Smooth muscle cell (in vitro differentiated cells): Measurements from ENCODE around the gene ZC3H12C. TPM values are rescaled to one million over a fixed set of nuclear protein-coding genes. Genes with fewer than 3 reads are reported as not detected.

Experiments
- DNase-seq: peaks from one replicate; lab custom pipeline; 2025; ENCODE audit not compliant: unreplicated experiment; lab: John Stamatoyannopoulos, UW
- H2AFZ ChIP-seq: fragments of 200-600 bp; sonication (generic); 2 replicates; pipeline ENCODE4 v1.6.0; 2016; ENCODE audit warnings: antibody characterized with exemption, low read depth, mild to moderate bottlenecking
- H3F3A ChIP-seq: fragments of 200-600 bp; sonication (generic); 2 replicates; pipeline ENCODE4 v1.6.0; 2017; ENCODE audit warnings: antibody characterized with exemption, low read depth
- H3K27ac ChIP-seq: fragments of 200-600 bp; sonication (generic); 2 replicates; pipeline ENCODE4 v1.5.1; 2016; ENCODE audit warnings: low read depth, mild to moderate bottlenecking
- H3K27me3 ChIP-seq: fragments of 200-600 bp; sonication (generic); 2 replicates; pipeline ENCODE4 v1.6.1; 2016; ENCODE audit warnings: low read depth, mild to moderate bottlenecking
- H3K36me3 ChIP-seq: fragments of 200-600 bp; sonication (generic); 2 replicates; pipeline ENCODE4 v1.5.1; 2016; ENCODE audit warnings: low read depth
- H3K4me1 ChIP-seq: fragments of 200-600 bp; sonication (generic); 2 replicates; pipeline ENCODE4 v1.5.1; 2016; ENCODE audit warnings: low read depth
- H3K4me2 ChIP-seq: fragments of 200-600 bp; sonication (generic); 2 replicates; pipeline ENCODE4 v1.6.0; 2016; ENCODE audit warnings: mild to moderate bottlenecking
- H3K4me3 ChIP-seq: fragments of 200-600 bp; sonication (generic); 2 replicates; pipeline ENCODE4 v1.5.1; 2016; ENCODE audit warnings: mild to moderate bottlenecking
- H3K79me2 ChIP-seq: fragments of 200-600 bp; sonication (generic); 2 replicates; pipeline ENCODE4 v1.6.0; 2016; ENCODE audit warnings: low read depth, mild to moderate bottlenecking
- H3K9ac ChIP-seq: fragments of 200-600 bp; sonication (generic); 2 replicates; pipeline ENCODE4 v1.6.0; 2016; ENCODE audit warnings: low read depth
- H3K9me3 ChIP-seq: fragments of 200-600 bp; sonication (generic); replicated peaks from 2 replicates; pipeline ENCODE4 v1.5.1; 2016; ENCODE audit warnings: low read depth
- H4K20me1 ChIP-seq: fragments of 200-600 bp; sonication (generic); 2 replicates; pipeline ENCODE4 v1.6.0; 2016; ENCODE audit warnings: low read depth
- WGBS: methylation state at CpG from one replicate; pipeline ENCODE4 v1.1.7; 2016; ENCODE audit warnings: low lambda C conversion rate; 5-methylcytosine and 5-hydroxymethylcytosine counted together
- polyA plus RNA-seq: library from polyadenylated mRNA; unstranded; fragments of >200 nt; fragmentation: Nextera tagmentation; extraction: Ambion mirVana; gene quantifications from 2 replicates; pipeline ENCODE4 v1.2.1, GENCODE V29; 2016
- total RNA-seq: library from RNA; depleted of rRNA; stranded (reverse); fragments of >200 nt; gene quantifications from 2 replicates; pipeline ENCODE4 v1.2.3, GENCODE V29; 2014
- TF ChIP-seq, protein P1 (sequence below): fragments of 200-600 bp; sonication (generic); IDR thresholded peaks from 2 replicates; pipeline ENCODE4 v1.5.1; 2017; ENCODE audit warnings: borderline replicate concordance, mild to moderate bottlenecking, antibody characterized with exemption; ENCODE audit not compliant: insufficient read depth, poor library complexity, severe bottlenecking

The ZC3H12C gene
- 10.5 and 10.6 TPM in 2 replicates for total RNA-seq
- 1.6 and 1.9 TPM in 2 replicates for polyA plus RNA-seq

DNA sequence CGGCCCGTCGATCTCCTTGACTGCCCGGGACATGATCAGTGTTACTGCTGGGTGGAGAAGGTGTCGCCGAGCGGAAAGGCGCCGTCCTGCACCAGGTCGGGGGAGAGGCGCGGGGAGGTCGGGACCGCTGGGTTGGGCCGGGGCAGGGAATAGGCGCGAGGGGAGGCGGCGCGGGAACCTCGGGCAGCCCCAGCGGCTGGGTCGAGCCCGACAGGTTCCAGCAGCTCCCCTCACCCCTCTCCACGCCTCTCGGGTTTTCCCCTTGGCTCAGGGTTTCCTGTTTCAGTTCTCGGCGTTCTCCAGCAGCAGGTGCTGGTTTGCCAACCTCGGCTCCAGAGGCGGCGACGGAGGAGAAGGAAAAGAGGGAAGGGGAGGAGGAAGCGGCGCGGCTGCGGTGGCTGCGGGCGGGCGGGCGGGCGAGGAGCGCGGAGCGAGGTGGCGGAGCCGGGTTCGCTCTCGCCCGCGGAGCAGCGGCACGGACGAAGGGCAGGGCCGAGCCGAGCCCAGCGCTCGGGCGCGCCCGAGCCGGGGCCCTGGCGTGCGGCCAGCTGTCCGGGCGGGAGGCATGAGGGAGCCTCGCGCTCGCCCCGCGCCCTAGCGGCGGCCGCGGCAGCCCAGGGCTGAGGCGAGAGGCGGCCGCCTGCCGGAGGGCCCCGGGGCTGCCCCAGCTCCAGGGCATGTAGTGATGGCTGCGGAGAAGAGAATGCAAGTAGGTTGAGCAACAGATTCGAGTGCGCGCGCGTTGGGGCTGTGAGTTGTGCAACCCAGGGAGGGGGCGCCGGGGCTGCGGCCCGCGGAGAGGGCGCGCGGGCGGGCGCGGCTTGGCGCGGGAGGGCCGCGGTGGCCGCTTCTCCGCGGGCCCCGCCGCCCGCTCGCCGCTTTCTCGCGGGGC, at the start of gene ZC3H12C:
TSS of gene ZC3H12C (plus strand) at position 878 of the 892 bp plus-strand sequence. CDS start 20 bp downstream, outside the sequence.
- no peaks in the 10 kb centered on the region for H3F3A ChIP-seq
- peaks cover 38% of the 10 kb centered on the region for H3K79me2 ChIP-seq
- no peaks in the 10 kb centered on the region for H3K9me3 ChIP-seq
- TF ChIP-seq, protein P1, sequence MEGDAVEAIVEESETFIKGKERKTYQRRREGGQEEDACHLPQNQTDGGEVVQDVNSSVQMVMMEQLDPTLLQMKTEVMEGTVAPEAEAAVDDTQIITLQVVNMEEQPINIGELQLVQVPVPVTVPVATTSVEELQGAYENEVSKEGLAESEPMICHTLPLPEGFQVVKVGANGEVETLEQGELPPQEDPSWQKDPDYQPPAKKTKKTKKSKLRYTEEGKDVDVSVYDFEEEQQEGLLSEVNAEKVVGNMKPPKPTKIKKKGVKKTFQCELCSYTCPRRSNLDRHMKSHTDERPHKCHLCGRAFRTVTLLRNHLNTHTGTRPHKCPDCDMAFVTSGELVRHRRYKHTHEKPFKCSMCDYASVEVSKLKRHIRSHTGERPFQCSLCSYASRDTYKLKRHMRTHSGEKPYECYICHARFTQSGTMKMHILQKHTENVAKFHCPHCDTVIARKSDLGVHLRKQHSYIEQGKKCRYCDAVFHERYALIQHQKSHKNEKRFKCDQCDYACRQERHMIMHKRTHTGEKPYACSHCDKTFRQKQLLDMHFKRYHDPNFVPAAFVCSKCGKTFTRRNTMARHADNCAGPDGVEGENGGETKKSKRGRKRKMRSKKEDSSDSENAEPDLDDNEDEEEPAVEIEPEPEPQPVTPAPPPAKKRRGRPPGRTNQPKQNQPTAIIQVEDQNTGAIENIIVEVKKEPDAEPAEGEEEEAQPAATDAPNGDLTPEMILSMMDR, result peak; percentile 35
- peaks cover 5% of the 10 kb centered on the region for H4K20me1 ChIP-seq
- peak within 1 kb of the TSS; percentile 82 for H3K4me3 ChIP-seq
- peak within 1 kb of the TSS; percentile 49 for H2AFZ ChIP-seq
- DNase-seq, result peak; percentile 62
- H3K9ac ChIP-seq, result peak within 1 kb of the TSS; percentile 89
- WGBS, result under 1% methylated on average over 93 of the region's 110 CpGs
- H3K36me3 ChIP-seq, result no peaks in the 10 kb centered on the region
- peak within 1 kb of the TSS; percentile 87 for H3K27ac ChIP-seq
- peaks cover 18% of the 10 kb centered on the region for H3K4me1 ChIP-seq
- H3K27me3 ChIP-seq, result no peaks in the 10 kb centered on the region
- peak within 1 kb of the TSS; percentile 84 for H3K4me2 ChIP-seq

DNA sequence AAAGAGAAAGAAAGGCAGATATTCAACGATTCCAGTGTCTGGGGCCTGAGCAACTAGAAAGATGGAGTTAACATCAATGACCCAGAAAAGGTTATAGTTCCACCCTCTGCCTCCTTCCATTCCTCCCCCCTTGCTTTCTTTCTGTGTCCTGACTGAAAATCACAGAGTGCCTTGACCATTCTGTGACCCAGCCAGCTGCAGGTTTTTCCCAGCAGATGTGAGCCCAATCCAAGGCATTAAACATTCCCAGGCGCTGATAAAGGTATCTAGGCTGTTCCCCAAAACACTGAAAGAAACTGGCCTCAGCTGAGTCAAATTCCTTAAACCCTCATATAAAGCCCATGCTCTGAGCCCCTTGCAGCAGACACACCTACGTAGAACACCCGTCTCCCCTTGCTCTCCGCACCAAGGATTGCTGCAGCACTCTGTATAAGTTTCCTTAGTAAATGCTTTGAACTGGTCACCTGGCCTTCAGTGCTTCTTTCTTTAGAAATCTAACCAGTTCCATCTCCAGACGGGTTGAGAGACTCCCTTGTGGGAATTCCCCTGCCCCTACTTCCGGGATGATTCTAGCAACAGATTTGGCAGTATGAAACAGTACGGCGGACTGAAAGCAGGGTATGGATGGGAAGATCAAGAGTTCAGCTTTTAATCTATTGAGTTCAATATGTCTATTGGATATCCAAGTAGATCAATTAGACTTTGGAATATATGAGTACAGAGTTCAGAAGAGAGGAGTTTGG, 48.8 kb upstream of the ZC3H12C start:
- no peaks in the 10 kb centered on the region for H3K36me3 ChIP-seq
- H3K4me2 ChIP-seq, result no peak overlapping the region
- no peaks in the 10 kb centered on the region for H3F3A ChIP-seq
- H3K27ac ChIP-seq, result no peak overlapping the region
- H3K79me2 ChIP-seq, result no peaks in the 10 kb centered on the region
- no peak overlapping the region for H2AFZ ChIP-seq
- H3K9ac ChIP-seq, result no peak overlapping the region
- H3K27me3 ChIP-seq, result no peaks in the 10 kb centered on the region
- H3K4me3 ChIP-seq, result no peak overlapping the region
- no peaks in the 10 kb centered on the region for H3K4me1 ChIP-seq
- TF ChIP-seq, protein P1, result no peak
- WGBS, result 92% methylated on average over 9 of the region's 9 CpGs
- no peaks in the 10 kb centered on the region for H4K20me1 ChIP-seq
- no peaks in the 10 kb centered on the region for H3K9me3 ChIP-seq
- DNase-seq, result no peak

DNA sequence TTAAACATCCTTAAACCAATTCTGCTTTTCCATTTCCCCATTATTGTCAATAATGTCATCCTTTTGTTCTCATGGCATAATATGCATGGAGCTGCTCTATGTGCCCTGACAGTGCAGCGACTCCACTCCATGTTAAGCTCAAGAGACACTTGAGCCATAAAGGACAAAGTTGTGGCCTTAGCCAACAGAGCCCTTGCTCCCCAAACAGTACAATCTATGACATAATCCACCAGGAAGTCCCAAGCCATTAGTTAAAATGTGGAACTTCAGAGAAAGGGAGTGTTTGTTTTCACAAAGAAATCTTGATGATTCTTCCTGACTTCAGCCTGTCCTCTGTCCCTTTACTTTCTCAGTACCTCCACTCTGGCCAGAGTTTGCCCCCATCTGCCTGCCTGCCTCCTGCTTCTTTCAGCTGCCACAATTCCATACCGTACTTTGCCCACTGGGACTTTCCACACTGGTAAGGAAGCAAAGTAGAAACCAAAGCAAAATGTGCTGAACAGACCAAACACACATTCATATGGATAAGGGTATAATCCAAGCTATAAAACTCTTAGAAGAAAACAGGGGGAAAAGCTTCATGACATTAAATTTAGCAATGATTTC, 46.3 kb upstream of the ZC3H12C start:
- H3K79me2 ChIP-seq, result no peaks in the 10 kb centered on the region
- 86% methylated on average over 2 of the region's 2 CpGs for WGBS
- TF ChIP-seq, protein P1, result no peak
- H3K4me2 ChIP-seq, result no peak overlapping the region
- H3F3A ChIP-seq, result no peaks in the 10 kb centered on the region
- H2AFZ ChIP-seq, result no peak overlapping the region
- no peak for DNase-seq
- H3K27ac ChIP-seq, result no peak overlapping the region
- no peak overlapping the region for H3K4me3 ChIP-seq
- no peaks in the 10 kb centered on the region for H3K4me1 ChIP-seq
- H3K36me3 ChIP-seq, result no peaks in the 10 kb centered on the region
- H3K9ac ChIP-seq, result no peak overlapping the region
- H3K9me3 ChIP-seq, result no peaks in the 10 kb centered on the region
- no peaks in the 10 kb centered on the region for H3K27me3 ChIP-seq
- H4K20me1 ChIP-seq, result no peaks in the 10 kb centered on the region
